Panc1 (cell line): ENCODE data around the gene NPHP4. TPM values are rescaled to one million over a fixed set of nuclear protein-coding genes. Genes with fewer than 3 reads are reported as not detected.

ENCODE experiments used
- ATAC-seq: fragments of 200-7000 bp; cut with Tn5 transposase; 2 replicates; pipeline ENCODE4 v1.9.1; 2020; ENCODE audit warnings: mild to moderate bottlenecking, moderate library complexity
- BruUV-seq: library from RNA; stranded (reverse); fragments of 400-500 nt; replicated peaks from 2 replicates; lab custom pipeline; 2021; lab: Mats Ljungman, UMichigan
- CTCF ChIA-PET: fragments of 300-600 bp; sonication (Branson Sonifier 250); formaldehyde crosslinking; loops from one replicate; lab custom pipeline; 2022; ENCODE audit warnings: antibody characterized with exemption; lab: Charles Lee
- POLR2A ChIA-PET: fragments of 300-600 bp; sonication (Branson Sonifier 250); formaldehyde crosslinking; loops from one replicate; lab custom pipeline; 2022; ENCODE audit warnings: antibody characterized with exemption; lab: Charles Lee
- DNase-seq: peaks from one replicate; pipeline ENCODE4 v3.0.0-alpha.2; 2010; ENCODE audit warnings: low read depth, low spot score
- H3K27ac ChIP-seq: 2 replicates; pipeline ENCODE4 v1.5.1; 2011; ENCODE audit warnings: mild to moderate bottlenecking, low read length, inconsistent platforms
- H3K27me3 ChIP-seq: fragments of 200-500 bp; sonication (Bioruptor generic); 2 replicates; pipeline ENCODE4 v1.6.0; 2014; ENCODE audit warnings: low read length, inconsistent platforms; ENCODE audit not compliant: control insufficient read depth, insufficient read depth
- H3K36me3 ChIP-seq: fragments of 200-500 bp; sonication (Bioruptor generic); 2 replicates; pipeline ENCODE4 v1.5.1; 2014; ENCODE audit warnings: inconsistent platforms, mild to moderate bottlenecking, low read length, moderate library complexity; ENCODE audit not compliant: control insufficient read depth, insufficient read depth
- H3K4me1 ChIP-seq: 2 replicates; pipeline ENCODE4 v1.5.1; 2011; ENCODE audit warnings: inconsistent platforms, mild to moderate bottlenecking, low read length, moderate library complexity; ENCODE audit not compliant: control insufficient read depth, insufficient read depth
- H3K4me3 ChIP-seq, 2 experiments: 2 replicates each; pipeline ENCODE4 v1.5.1; 2011 to 2012; ENCODE audit warnings: low read depth in 2 of 2, low read length in 2 of 2, mild to moderate bottlenecking in 2 of 2, inconsistent platforms in 1 of 2, moderate library complexity in 1 of 2
- H3K9me3 ChIP-seq: fragments of 200-500 bp; sonication (Bioruptor generic); 2 replicates; pipeline ENCODE4 v1.5.1; 2014; ENCODE audit warnings: low read depth, mild to moderate bottlenecking, inconsistent platforms, low read length, moderate library complexity; ENCODE audit not compliant: control insufficient read depth, insufficient read depth
- CTCF ChIP-seq: fragments of 450-650 bp; IDR thresholded peaks from 2 replicates; pipeline ENCODE4 v1.5.1; 2017; ENCODE audit warnings: mild to moderate bottlenecking
- POLR2AphosphoS5 ChIP-seq: IDR thresholded peaks from 2 replicates; pipeline ENCODE4 v1.6.1; 2012; ENCODE audit warnings: mild to moderate bottlenecking, low read depth, low read length, moderate library complexity
- REST ChIP-seq, 2 experiments: IDR thresholded peaks; 2 replicates each; pipeline ENCODE4 v1.6.1; 2011 to 2012; ENCODE audit warnings: low read depth in 2 of 2, control low read depth in 1 of 2, low read length in 1 of 2, mild to moderate bottlenecking in 1 of 2, moderate library complexity in 1 of 2; ENCODE audit not compliant: insufficient read depth in 1 of 2
- SIN3A ChIP-seq: IDR thresholded peaks from 2 replicates; pipeline ENCODE4 v1.6.1; 2012; ENCODE audit warnings: low read depth, mild to moderate bottlenecking, low read length, moderate library complexity, borderline replicate concordance; ENCODE audit not compliant: insufficient read depth
- TCF7L2 ChIP-seq: IDR thresholded peaks from 2 replicates; pipeline ENCODE4 v1.6.1; 2011; ENCODE audit warnings: mild to moderate bottlenecking, low read depth, low read length, inconsistent platforms
- in situ Hi-C: cut with HindIII; loops from 2 replicates; pipeline ENCODE4 v1.10.0; 2016; ENCODE audit warnings: low sequenced_read_pairs, low pct_unique_long_range_greater_than_20kb
- intact Hi-C: fragments of 100-400 bp; cut with micrococcal nuclease; formaldehyde crosslinking; loops from one replicate; pipeline ENCODE4 v1.10.0; 2022; ENCODE audit not compliant: unreplicated experiment
- total RNA-seq: library from RNA; stranded (reverse); gene quantifications from one replicate; pipeline ENCODE4 v1.2.1, GENCODE V29; 2021; ENCODE audit not compliant: unreplicated experiment

NPHP4 gene
- total RNA-seq, 1 experiment from 2014 or later, result 20.1 TPM

- no peak for ATAC-seq
- CTCF ChIA-PET, result no interaction called here
- in situ Hi-C loops, result no loop called here
Measured at GRCh38 chr1:6030547-6031261, 38.5 kb upstream of the NPHP4 start.

GRCh38 chr1:6030132-6030531, 37.9 kb upstream of the NPHP4 start:
- in situ Hi-C loops, result no loop called here
- no peak for TF ChIP-seq CTCF
- TF ChIP-seq POLR2AphosphoS5, result no peak
- no peak for TF ChIP-seq TCF7L2
- TF ChIP-seq REST (IDR thresholded peaks at IDR 0.05; ENCODE audit: insufficient read depth in 1 of 2, low read depth in 2 of 2, low read length in 1 of 2), result no peak
- no peak for TF ChIP-seq SIN3A
- CTCF ChIA-PET, result no interaction called here

More at GRCh38 chr1:6030547-6031261, 38.5 kb upstream of the NPHP4 start:
- Histone ChIP-seq H3K27me3 (no peaks in the 10 kb centered on the region), H3K4me3 (no peak overlapping the region), H3K36me3 (no peaks in the 10 kb centered on the region), H3K4me1 (peaks cover 17% of the 10 kb centered on the region), H3K9me3 (no peaks in the 10 kb centered on the region), H3K27ac (no peak overlapping the region)
- POLR2A ChIA-PET, result no interaction called here
- intact Hi-C loops, result no loop called here
- TF ChIP-seq POLR2AphosphoS5, result no peak
- TF ChIP-seq SIN3A, result no peak
- TF ChIP-seq CTCF, result no peak
- TF ChIP-seq TCF7L2, result no peak
- TF ChIP-seq REST (IDR thresholded peaks at IDR 0.05; ENCODE audit: insufficient read depth in 1 of 2, low read depth in 2 of 2, low read length in 1 of 2), result no peak
- DNase-seq, result no peak
- TSS peak; percentile 73 for BruUV-seq

More at GRCh38 chr1:6030132-6030531, 37.9 kb upstream of the NPHP4 start:
- Histone ChIP-seq H3K4me1 (peaks cover 22% of the 10 kb centered on the region), H3K36me3 (no peaks in the 10 kb centered on the region), H3K9me3 (no peaks in the 10 kb centered on the region), H3K27ac (no peak overlapping the region), H3K27me3 (no peaks in the 10 kb centered on the region), H3K4me3 (no peak overlapping the region)
- intact Hi-C loops, result no loop called here
- no TSS peak for BruUV-seq
- DNase-seq (no peak), ATAC-seq (no peak)
- POLR2A ChIA-PET, result no interaction called here
